GM12878 (cell line): ENCODE results near the gene GJD3. TPM values are rescaled to one million over a fixed set of nuclear protein-coding genes. Genes with fewer than 3 reads are reported as not detected.

Source experiments
- BACH1 ChIP-seq: fragments of 450-650 bp; IDR thresholded peaks from 2 replicates; pipeline ENCODE4 v1.6.1; 2017; ENCODE audit warnings: mild to moderate bottlenecking, borderline replicate concordance
- BMI1 ChIP-seq: fragments of 450-650 bp; IDR thresholded peaks from 2 replicates; pipeline ENCODE4 v1.6.1; 2016; ENCODE audit warnings: mild to moderate bottlenecking, moderate library complexity, borderline replicate concordance
- CBFB ChIP-seq: IDR thresholded peaks from 2 replicates; pipeline ENCODE4 v1.6.1; 2016; ENCODE audit warnings: antibody characterized with exemption, low read depth
- DPF2 ChIP-seq: fragments of 450-650 bp; IDR thresholded peaks from 2 replicates; pipeline ENCODE4 v1.6.1; 2017; ENCODE audit warnings: mild to moderate bottlenecking
- NRF1 ChIP-seq: conservative IDR thresholded peaks from 2 replicates; pipeline ENCODE4 v1.6.1; 2011; ENCODE audit warnings: mild to moderate bottlenecking, low read depth, low read length, improper control_type of control experiment
- RAD21 ChIP-seq: IDR thresholded peaks from 2 replicates; pipeline ENCODE4 v1.6.1; 2011; ENCODE audit warnings: mild to moderate bottlenecking, low read depth, low read length, moderate library complexity; ENCODE audit not compliant: insufficient read depth
- TCF7 ChIP-seq: IDR thresholded peaks from 2 replicates; pipeline ENCODE4 v1.6.1; 2014; ENCODE audit warnings: antibody characterized with exemption, borderline replicate concordance
- ZNF24 ChIP-seq: fragments of 450-650 bp; IDR thresholded peaks from 2 replicates; pipeline ENCODE4 v1.6.1; 2017; ENCODE audit warnings: antibody characterized with exemption, mild to moderate bottlenecking
- polyA plus RNA-seq, 11 experiments: library from polyadenylated mRNA; depleted of rRNA in 4 of 11; unstranded in 6 of 11; stranded (reverse) in 5 of 11; fragments of >200 nt; fragmentation: Nextera tagmentation in 4 of 11; fragmentation: Illumina TruSeq in 1 of 11; extraction: Ambion mirVana in 4 of 11; extraction: Trizol in 1 of 11; gene quantifications; 1 replicate in 1 of 11; 2 replicates in 10 of 11; pipeline versions ENCODE4 v1.2.1 to v1.2.3, GENCODE V29; 2011 to 2016; ENCODE audit warnings: inconsistent platforms in 2 of 11, missing spikeins in 2 of 11, low read depth in 1 of 11
- total RNA-seq, 4 experiments: library from RNA; depleted of rRNA in 3 of 4; stranded (reverse); fragments of >200 nt in 3 of 4; fragmentation: Illumina TruSeq in 1 of 4; extraction: Trizol in 1 of 4; gene quantifications; 2 replicates each; pipeline versions ENCODE4 v1.2.1 to v1.2.3, GENCODE V29; 2013 to 2021
- TF ChIP-seq, protein P1 (sequence below): fragments of 450-650 bp; IDR thresholded peaks from 2 replicates; pipeline ENCODE4 v1.6.1; 2014; ENCODE audit warnings: mild to moderate bottlenecking
- TF ChIP-seq, protein P2 (sequence below): fragments of 450-650 bp; IDR thresholded peaks from 2 replicates; pipeline ENCODE4 v1.6.1; 2018; ENCODE audit warnings: borderline replicate concordance, mild to moderate bottlenecking; ENCODE audit not compliant: partially characterized antibody
- TF ChIP-seq, protein P3 (sequence below): fragments of 450-650 bp; IDR thresholded peaks from 2 replicates; pipeline ENCODE4 v1.6.1; 2017; ENCODE audit warnings: mild to moderate bottlenecking, moderate library complexity
- TF ChIP-seq, protein P4 (sequence below): IDR thresholded peaks from 2 replicates; pipeline ENCODE4 v1.6.1; 2012; ENCODE audit warnings: low read depth, low read length, improper control_type of control experiment
- TF ChIP-seq, protein P5 (sequence below): fragments of 450-650 bp; IDR thresholded peaks from 2 replicates; pipeline ENCODE4 v1.6.1; 2016; ENCODE audit warnings: mild to moderate bottlenecking
- TF ChIP-seq, protein P6 (sequence below): fragments of 450-650 bp; IDR thresholded peaks from 2 replicates; pipeline ENCODE4 v1.6.1; 2017; ENCODE audit warnings: mild to moderate bottlenecking, moderate library complexity

The GJD3 gene
- total and polyA plus RNA-seq, 10 of the 15 experiments (the other 5 are each of a cell fraction or from before 2014, with no cell fraction given), result 1.6 TPM; not detected in 9

DNA sequence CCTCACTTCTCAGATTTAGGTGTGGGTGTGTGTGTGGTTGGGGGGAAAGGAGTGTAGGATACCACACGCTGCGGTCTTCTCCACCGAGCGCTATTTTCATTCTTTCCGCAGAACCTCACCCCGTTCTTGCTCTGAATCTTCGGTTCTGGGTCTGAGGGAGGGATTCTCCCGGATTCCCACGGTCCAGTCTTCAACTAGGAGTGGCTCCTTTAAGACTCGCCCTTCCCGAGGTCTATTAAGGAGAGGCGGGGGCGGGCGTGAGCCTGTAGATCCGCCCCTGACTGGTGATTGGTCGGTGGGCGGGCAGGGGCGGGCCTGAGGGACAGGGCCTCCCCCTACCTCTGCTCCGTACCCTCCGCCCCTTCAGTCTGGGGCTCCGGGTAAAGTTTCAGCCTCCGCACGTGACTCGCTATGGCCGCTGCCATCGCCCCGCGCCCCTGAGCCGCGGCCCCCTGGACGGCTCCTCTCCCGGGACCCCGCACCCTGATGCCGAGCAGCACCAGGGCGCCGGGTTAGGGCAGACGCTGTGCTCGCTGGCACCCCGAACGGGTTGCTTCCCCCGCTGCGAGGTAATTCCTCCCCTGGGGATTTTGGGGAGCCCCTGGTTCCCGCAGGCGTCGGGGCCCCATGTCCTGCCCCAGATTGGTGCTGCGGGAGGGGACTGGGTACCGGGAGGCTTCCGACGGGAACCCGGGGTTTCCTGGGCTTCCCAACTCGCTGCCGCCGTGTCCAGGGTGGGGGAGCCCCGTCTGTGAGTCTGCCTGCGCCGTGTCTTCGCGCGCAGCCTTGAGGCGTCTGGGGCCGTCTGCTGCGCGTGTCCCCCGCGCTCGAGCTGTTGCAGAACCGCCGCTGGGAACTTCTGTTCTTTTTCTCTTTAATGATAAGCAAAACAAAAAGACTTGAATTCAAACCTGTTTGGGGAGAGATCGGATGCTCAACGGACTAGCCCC lies 46.4 kb downstream of the GJD3 start (continued):
- TF ChIP-seq, protein P1, sequence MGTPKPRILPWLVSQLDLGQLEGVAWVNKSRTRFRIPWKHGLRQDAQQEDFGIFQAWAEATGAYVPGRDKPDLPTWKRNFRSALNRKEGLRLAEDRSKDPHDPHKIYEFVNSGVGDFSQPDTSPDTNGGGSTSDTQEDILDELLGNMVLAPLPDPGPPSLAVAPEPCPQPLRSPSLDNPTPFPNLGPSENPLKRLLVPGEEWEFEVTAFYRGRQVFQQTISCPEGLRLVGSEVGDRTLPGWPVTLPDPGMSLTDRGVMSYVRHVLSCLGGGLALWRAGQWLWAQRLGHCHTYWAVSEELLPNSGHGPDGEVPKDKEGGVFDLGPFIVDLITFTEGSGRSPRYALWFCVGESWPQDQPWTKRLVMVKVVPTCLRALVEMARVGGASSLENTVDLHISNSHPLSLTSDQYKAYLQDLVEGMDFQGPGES, result no peak
- TF ChIP-seq RAD21 (no peak), BMI1 (no peak), DPF2 (peak; percentile 80), BACH1 (peak; percentile 72; the same call in 1 of the 2 replicates), TCF7 (no peak), CBFB (peak; percentile 34; the same call in 1 of the 2 replicates), ZNF24 (no peak), NRF1 (peak; percentile 26; the same call in 1 of the 2 replicates)
- TF ChIP-seq, protein P2, sequence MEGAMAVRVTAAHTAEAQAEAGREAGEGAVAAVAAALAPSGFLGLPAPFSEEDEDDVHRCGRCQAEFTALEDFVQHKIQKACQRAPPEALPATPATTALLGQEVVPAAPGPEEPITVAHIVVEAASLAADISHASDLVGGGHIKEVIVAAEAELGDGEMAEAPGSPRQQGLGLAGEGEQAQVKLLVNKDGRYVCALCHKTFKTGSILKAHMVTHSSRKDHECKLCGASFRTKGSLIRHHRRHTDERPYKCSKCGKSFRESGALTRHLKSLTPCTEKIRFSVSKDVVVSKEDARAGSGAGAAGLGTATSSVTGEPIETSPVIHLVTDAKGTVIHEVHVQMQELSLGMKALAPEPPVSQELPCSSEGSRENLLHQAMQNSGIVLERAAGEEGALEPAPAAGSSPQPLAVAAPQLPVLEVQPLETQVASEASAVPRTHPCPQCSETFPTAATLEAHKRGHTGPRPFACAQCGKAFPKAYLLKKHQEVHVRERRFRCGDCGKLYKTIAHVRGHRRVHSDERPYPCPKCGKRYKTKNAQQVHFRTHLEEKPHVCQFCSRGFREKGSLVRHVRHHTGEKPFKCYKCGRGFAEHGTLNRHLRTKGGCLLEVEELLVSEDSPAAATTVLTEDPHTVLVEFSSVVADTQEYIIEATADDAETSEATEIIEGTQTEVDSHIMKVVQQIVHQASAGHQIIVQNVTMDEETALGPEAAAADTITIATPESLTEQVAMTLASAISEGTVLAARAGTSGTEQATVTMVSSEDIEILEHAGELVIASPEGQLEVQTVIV, result no peak
- TF ChIP-seq, protein P3, sequence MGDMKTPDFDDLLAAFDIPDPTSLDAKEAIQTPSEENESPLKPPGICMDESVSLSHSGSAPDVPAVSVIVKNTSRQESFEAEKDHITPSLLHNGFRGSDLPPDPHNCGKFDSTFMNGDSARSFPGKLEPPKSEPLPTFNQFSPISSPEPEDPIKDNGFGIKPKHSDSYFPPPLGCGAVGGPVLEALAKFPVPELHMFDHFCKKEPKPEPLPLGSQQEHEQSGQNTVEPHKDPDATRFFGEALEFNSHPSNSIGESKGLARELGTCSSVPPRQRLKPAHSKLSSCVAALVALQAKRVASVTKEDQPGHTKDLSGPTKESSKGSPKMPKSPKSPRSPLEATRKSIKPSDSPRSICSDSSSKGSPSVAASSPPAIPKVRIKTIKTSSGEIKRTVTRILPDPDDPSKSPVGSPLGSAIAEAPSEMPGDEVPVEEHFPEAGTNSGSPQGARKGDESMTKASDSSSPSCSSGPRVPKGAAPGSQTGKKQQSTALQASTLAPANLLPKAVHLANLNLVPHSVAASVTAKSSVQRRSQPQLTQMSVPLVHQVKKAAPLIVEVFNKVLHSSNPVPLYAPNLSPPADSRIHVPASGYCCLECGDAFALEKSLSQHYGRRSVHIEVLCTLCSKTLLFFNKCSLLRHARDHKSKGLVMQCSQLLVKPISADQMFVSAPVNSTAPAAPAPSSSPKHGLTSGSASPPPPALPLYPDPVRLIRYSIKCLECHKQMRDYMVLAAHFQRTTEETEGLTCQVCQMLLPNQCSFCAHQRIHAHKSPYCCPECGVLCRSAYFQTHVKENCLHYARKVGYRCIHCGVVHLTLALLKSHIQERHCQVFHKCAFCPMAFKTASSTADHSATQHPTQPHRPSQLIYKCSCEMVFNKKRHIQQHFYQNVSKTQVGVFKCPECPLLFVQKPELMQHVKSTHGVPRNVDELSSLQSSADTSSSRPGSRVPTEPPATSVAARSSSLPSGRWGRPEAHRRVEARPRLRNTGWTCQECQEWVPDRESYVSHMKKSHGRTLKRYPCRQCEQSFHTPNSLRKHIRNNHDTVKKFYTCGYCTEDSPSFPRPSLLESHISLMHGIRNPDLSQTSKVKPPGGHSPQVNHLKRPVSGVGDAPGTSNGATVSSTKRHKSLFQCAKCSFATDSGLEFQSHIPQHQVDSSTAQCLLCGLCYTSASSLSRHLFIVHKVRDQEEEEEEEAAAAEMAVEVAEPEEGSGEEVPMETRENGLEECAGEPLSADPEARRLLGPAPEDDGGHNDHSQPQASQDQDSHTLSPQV, result no peak
- TF ChIP-seq, protein P4, sequence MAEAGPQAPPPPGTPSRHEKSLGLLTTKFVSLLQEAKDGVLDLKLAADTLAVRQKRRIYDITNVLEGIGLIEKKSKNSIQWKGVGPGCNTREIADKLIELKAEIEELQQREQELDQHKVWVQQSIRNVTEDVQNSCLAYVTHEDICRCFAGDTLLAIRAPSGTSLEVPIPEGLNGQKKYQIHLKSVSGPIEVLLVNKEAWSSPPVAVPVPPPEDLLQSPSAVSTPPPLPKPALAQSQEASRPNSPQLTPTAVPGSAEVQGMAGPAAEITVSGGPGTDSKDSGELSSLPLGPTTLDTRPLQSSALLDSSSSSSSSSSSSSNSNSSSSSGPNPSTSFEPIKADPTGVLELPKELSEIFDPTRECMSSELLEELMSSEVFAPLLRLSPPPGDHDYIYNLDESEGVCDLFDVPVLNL, result no peak
- TF ChIP-seq, protein P5, sequence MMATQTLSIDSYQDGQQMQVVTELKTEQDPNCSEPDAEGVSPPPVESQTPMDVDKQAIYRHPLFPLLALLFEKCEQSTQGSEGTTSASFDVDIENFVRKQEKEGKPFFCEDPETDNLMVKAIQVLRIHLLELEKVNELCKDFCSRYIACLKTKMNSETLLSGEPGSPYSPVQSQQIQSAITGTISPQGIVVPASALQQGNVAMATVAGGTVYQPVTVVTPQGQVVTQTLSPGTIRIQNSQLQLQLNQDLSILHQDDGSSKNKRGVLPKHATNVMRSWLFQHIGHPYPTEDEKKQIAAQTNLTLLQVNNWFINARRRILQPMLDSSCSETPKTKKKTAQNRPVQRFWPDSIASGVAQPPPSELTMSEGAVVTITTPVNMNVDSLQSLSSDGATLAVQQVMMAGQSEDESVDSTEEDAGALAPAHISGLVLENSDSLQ, result peak; percentile 88
- TF ChIP-seq, protein P6, sequence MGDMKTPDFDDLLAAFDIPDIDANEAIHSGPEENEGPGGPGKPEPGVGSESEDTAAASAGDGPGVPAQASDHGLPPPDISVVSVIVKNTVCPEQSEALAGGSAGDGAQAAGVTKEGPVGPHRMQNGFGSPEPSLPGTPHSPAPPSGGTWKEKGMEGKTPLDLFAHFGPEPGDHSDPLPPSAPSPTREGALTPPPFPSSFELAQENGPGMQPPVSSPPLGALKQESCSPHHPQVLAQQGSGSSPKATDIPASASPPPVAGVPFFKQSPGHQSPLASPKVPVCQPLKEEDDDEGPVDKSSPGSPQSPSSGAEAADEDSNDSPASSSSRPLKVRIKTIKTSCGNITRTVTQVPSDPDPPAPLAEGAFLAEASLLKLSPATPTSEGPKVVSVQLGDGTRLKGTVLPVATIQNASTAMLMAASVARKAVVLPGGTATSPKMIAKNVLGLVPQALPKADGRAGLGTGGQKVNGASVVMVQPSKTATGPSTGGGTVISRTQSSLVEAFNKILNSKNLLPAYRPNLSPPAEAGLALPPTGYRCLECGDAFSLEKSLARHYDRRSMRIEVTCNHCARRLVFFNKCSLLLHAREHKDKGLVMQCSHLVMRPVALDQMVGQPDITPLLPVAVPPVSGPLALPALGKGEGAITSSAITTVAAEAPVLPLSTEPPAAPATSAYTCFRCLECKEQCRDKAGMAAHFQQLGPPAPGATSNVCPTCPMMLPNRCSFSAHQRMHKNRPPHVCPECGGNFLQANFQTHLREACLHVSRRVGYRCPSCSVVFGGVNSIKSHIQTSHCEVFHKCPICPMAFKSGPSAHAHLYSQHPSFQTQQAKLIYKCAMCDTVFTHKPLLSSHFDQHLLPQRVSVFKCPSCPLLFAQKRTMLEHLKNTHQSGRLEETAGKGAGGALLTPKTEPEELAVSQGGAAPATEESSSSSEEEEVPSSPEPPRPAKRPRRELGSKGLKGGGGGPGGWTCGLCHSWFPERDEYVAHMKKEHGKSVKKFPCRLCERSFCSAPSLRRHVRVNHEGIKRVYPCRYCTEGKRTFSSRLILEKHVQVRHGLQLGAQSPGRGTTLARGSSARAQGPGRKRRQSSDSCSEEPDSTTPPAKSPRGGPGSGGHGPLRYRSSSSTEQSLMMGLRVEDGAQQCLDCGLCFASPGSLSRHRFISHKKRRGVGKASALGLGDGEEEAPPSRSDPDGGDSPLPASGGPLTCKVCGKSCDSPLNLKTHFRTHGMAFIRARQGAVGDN, result no peak
